Fibroblast of lung (primary cell): ENCODE data around the gene LDHA.

Experiments used
- CTCF ChIP-seq, 2 donors: IDR thresholded peaks in 1 of 2; conservative IDR thresholded peaks in 1 of 2; 1 replicate in 1 of 2; 2 replicates in 1 of 2; pipeline ENCODE4 v1.5.1; 2011 to 2012; ENCODE audit warnings: low read length in 2 of 2, control low read depth in 1 of 2, inconsistent platforms in 1 of 2, low read depth in 1 of 2, mild to moderate bottlenecking in 1 of 2
- EZH2 ChIP-seq: IDR thresholded peaks from 2 replicates; pipeline ENCODE4 v1.5.1; 2012; ENCODE audit warnings: low read length, control low read depth, mild to moderate bottlenecking; ENCODE audit errors: missing control alignments

DNA sequence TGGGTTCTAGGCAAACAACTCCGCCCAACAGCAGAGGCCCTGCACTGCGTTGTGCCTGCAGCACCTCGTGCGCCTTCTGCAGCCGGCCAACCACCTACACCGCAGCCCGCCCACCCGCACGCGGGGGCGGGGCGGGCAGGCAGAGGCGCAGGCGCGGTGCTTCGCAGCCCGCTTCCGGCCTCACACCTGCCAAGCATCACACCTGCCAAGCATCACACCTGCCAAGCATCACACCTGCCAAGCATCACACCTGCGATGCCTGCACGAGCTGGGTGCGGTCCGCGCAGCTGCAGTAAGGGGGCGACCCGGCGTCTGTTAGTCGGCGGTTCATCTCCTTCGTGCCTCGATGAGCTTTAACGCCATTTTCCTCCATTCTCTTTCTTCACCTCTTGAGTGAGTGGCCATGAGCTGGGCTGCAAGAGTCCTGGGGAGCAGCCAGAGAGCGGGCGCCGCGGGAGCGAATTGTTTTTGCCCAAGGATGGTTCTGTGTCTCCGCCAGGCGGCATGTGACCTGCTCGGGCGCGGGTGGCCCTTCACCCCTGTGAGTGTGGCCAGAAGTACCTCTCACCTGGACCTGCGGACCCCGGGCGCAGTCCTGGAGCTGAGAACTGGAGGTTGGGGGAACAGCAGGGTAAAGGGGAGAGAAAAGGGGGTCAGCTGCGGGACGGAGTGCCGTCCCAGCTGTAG is 61.5 kb downstream of the LDHA start, which contains the start of gene LDHAL6A:
- TF ChIP-seq CTCF (conservative IDR thresholded peaks at IDR 0.05 in 1 of 2, IDR thresholded peaks at IDR 0.05 in 1 of 2; ENCODE audit: low read depth in 1 of 2, low read length in 2 of 2) (no peak), EZH2 (no peak)
